NT2/D1 (cell line): ENCODE measurements around the gene NPHP3.

Source experiments
- DNase-seq: peaks from one replicate; pipeline ENCODE4 v3.0.0-alpha.2; 2011; ENCODE audit warnings: low read depth, low spot score
- H3K27me3 ChIP-seq: 2 replicates; pipeline ENCODE4 v1.6.0; 2011; ENCODE audit warnings: mild to moderate bottlenecking; ENCODE audit not compliant: insufficient read length, insufficient read depth
- H3K36me3 ChIP-seq: 2 replicates; pipeline ENCODE4 v1.6.1; 2011; ENCODE audit warnings: mild to moderate bottlenecking, low read length, mixed read lengths; ENCODE audit not compliant: insufficient read depth, insufficient read length
- H3K4me1 ChIP-seq: 2 replicates; pipeline ENCODE4 v1.5.1; 2011; ENCODE audit not compliant: insufficient read depth, insufficient read length
- H3K4me3 ChIP-seq: 2 replicates; pipeline ENCODE4 v1.5.1; 2011; ENCODE audit warnings: low read depth; ENCODE audit not compliant: insufficient read length
- H3K9ac ChIP-seq: 2 replicates; pipeline ENCODE4 v1.6.0; 2011; ENCODE audit warnings: low read depth; ENCODE audit not compliant: insufficient read length
- H3K9me3 ChIP-seq: 2 replicates; pipeline ENCODE4 v1.5.1; 2011; ENCODE audit warnings: mild to moderate bottlenecking, low read length; ENCODE audit not compliant: insufficient read depth
- SUZ12 ChIP-seq: IDR thresholded peaks from 2 replicates; pipeline ENCODE4 v1.6.1; 2011; ENCODE audit not compliant: insufficient read length, insufficient read depth; ENCODE audit errors: extremely low read depth
- YY1 ChIP-seq: IDR thresholded peaks from 2 replicates; pipeline ENCODE4 v1.6.1; 2011; ENCODE audit not compliant: insufficient read length, insufficient read depth
- ZNF274 ChIP-seq: IDR thresholded peaks from 2 replicates; pipeline ENCODE4 v1.6.1; 2011; ENCODE audit warnings: mild to moderate bottlenecking, low read depth, low read length

NPHP3 gene

GRCh38 chr3:132713977-132714727, 8.1 kb downstream of the NPHP3 start:
- Histone ChIP-seq H3K9me3 (no peaks in the 10 kb centered on the region), H3K4me1 (no peaks in the 10 kb centered on the region), H3K27me3 (no peaks in the 10 kb centered on the region), H3K9ac (no peak overlapping the region), H3K4me3 (no peak overlapping the region), H3K36me3 (peaks cover 87% of the 10 kb centered on the region)
- no peak for TF ChIP-seq YY1
- TF ChIP-seq SUZ12 = no peak
- TF ChIP-seq ZNF274 = no peak
- no peak for DNase-seq

GRCh38 chr3:132710311-132710710, 11.9 kb downstream of the NPHP3 start:
- H3K9ac ChIP-seq = no peak overlapping the region
- H3K36me3 ChIP-seq = peaks cover 79% of the 10 kb centered on the region
- DNase-seq = no peak
- H3K27me3 ChIP-seq = no peaks in the 10 kb centered on the region
- no peak overlapping the region for H3K4me3 ChIP-seq
- no peaks in the 10 kb centered on the region for H3K4me1 ChIP-seq
- TF ChIP-seq YY1 (no peak), SUZ12 (no peak), ZNF274 (no peak)
- no peaks in the 10 kb centered on the region for H3K9me3 ChIP-seq

- H3K4me1 ChIP-seq = no peaks in the 10 kb centered on the region
- no peaks in the 10 kb centered on the region for H3K27me3 ChIP-seq
- DNase-seq = no peak
- H3K9ac ChIP-seq = no peak overlapping the region
- H3K36me3 ChIP-seq = peaks cover 75% of the 10 kb centered on the region
- H3K9me3 ChIP-seq = no peaks in the 10 kb centered on the region
- no peak overlapping the region for H3K4me3 ChIP-seq
- TF ChIP-seq YY1 (no peak), SUZ12 (no peak), ZNF274 (no peak)
These were observed 12.4 kb downstream of the NPHP3 start for GRCh38 chr3:132709761-132710160.

GRCh38 chr3:132703733-132704132, 18.5 kb downstream of the NPHP3 start:
- Histone ChIP-seq H3K36me3 (peaks cover 67% of the 10 kb centered on the region), H3K4me3 (no peak overlapping the region), H3K4me1 (no peaks in the 10 kb centered on the region), H3K9ac (no peak overlapping the region), H3K27me3 (no peaks in the 10 kb centered on the region), H3K9me3 (no peaks in the 10 kb centered on the region)
- TF ChIP-seq YY1 (no peak), SUZ12 (no peak), ZNF274 (no peak)
- no peak for DNase-seq

- Histone ChIP-seq H3K9me3 (no peaks in the 10 kb centered on the region), H3K36me3 (peaks cover 73% of the 10 kb centered on the region)
These were observed 26.8 kb downstream of the NPHP3 start for GRCh38 chr3:132695422-132695821.

GRCh38 chr3:132694991-132695390, 27.2 kb downstream of the NPHP3 start:
- no peak for DNase-seq

More at GRCh38 chr3:132695422-132695821, 26.8 kb downstream of the NPHP3 start:
- no peaks in the 10 kb centered on the region for H3K27me3 ChIP-seq
- no peak for DNase-seq
- H3K4me1 ChIP-seq = no peaks in the 10 kb centered on the region
- no peak for TF ChIP-seq SUZ12
- no peak for TF ChIP-seq YY1
- no peak for TF ChIP-seq ZNF274
- H3K9ac ChIP-seq = no peak overlapping the region
- H3K4me3 ChIP-seq = no peak overlapping the region

GRCh38 chr3:132690040-132690439, 32.2 kb downstream of the NPHP3 start:
- DNase-seq = no peak
- H3K4me1 ChIP-seq = no peaks in the 10 kb centered on the region
- H3K9ac ChIP-seq = no peak overlapping the region
- no peak overlapping the region for H3K4me3 ChIP-seq
- no peaks in the 10 kb centered on the region for H3K9me3 ChIP-seq
- no peaks in the 10 kb centered on the region for H3K27me3 ChIP-seq
- no peak for TF ChIP-seq SUZ12
- TF ChIP-seq ZNF274 = no peak
- no peak for TF ChIP-seq YY1
- H3K36me3 ChIP-seq = peaks cover 75% of the 10 kb centered on the region

More at GRCh38 chr3:132694991-132695390, 27.2 kb downstream of the NPHP3 start:
- Histone ChIP-seq H3K4me1 (no peaks in the 10 kb centered on the region), H3K4me3 (no peak overlapping the region), H3K27me3 (no peaks in the 10 kb centered on the region), H3K9me3 (no peaks in the 10 kb centered on the region), H3K9ac (no peak overlapping the region), H3K36me3 (peaks cover 73% of the 10 kb centered on the region)
- no peak for TF ChIP-seq SUZ12
- TF ChIP-seq YY1 = no peak
- no peak for TF ChIP-seq ZNF274
